GM12801 (cell line): ENCODE results near the gene ACKR3.

Source experiments
- CTCF ChIP-seq: IDR thresholded peaks from one replicate; pipeline ENCODE4 v1.5.1; 2011; ENCODE audit warnings: control low read depth; ENCODE audit not compliant: insufficient read length; ENCODE audit errors: extremely low read depth

Gene ACKR3

GRCh38 chr2:236592821-236593220 lies 23.2 kb downstream of the ACKR3 start:
- no peak for TF ChIP-seq CTCF

GRCh38 chr2:236593531-236593930 lies 23.9 kb downstream of the ACKR3 start:
- TF ChIP-seq CTCF: no peak

- TF ChIP-seq CTCF: no peak
These were observed 24.3 kb downstream of the ACKR3 start for GRCh38 chr2:236593956-236594355.

GRCh38 chr2:236597629-236598028 lies 28.0 kb downstream of the ACKR3 start:
- no peak for TF ChIP-seq CTCF

GRCh38 chr2:236599059-236599458 lies 29.4 kb downstream of the ACKR3 start:
- TF ChIP-seq CTCF: no peak

- no peak for TF ChIP-seq CTCF
These were observed 30.5 kb downstream of the ACKR3 start for GRCh38 chr2:236600158-236600557.

- TF ChIP-seq CTCF: no peak
These were observed 31.3 kb downstream of the ACKR3 start for GRCh38 chr2:236600892-236601291.
